GM19025 (cell line): Measurements from ENCODE around the gene STK10.

ENCODE experiments used
- ATAC-seq: cut with Tn5 transposase; IDR thresholded peaks from one replicate; pipeline ENCODE4 v1.9.1; 2021; ENCODE audit warnings: mild to moderate bottlenecking, low read depth, moderate library complexity; ENCODE audit not compliant: unreplicated experiment

The STK10 gene

GRCh38 chr5:172093965-172094364, 94.1 kb downstream of the STK10 start:
- ATAC-seq, result no peak

GRCh38 chr5:172093559-172093958, 94.5 kb downstream of the STK10 start:
- ATAC-seq, result no peak

GRCh38 chr5:172091956-172092732, 95.9 kb downstream of the STK10 start:
- ATAC-seq, result no peak

- ATAC-seq, result no peak
Observed at GRCh38 chr5:172090976-172091547, 97.0 kb downstream of the STK10 start.

GRCh38 chr5:172089298-172090117, 98.5 kb downstream of the STK10 start:
- no peak for ATAC-seq

- no peak for ATAC-seq
Observed at GRCh38 chr5:172088801-172089200, 99.2 kb downstream of the STK10 start.

GRCh38 chr5:172086194-172086975, 101.6 kb downstream of the STK10 start:
- no peak for ATAC-seq

- ATAC-seq, result no peak
Observed at GRCh38 chr5:172085738-172086137, 102.3 kb downstream of the STK10 start.

GRCh38 chr5:172082180-172082579, 105.8 kb downstream of the STK10 start:
- ATAC-seq, result no peak

- no peak for ATAC-seq
Observed at GRCh38 chr5:172079876-172080275, 108.1 kb downstream of the STK10 start.

GRCh38 chr5:172078726-172079345, 109.2 kb downstream of the STK10 start:
- no peak for ATAC-seq

GRCh38 chr5:172077664-172078425, 110.2 kb downstream of the STK10 start:
- no peak for ATAC-seq

GRCh38 chr5:172076761-172077244, 111.2 kb downstream of the STK10 start:
- no peak for ATAC-seq

- ATAC-seq, result no peak
Observed at GRCh38 chr5:172075656-172076055, 112.4 kb downstream of the STK10 start.

GRCh38 chr5:172074896-172075295, 113.1 kb downstream of the STK10 start:
- no peak for ATAC-seq

GRCh38 chr5:172071309-172071875, 116.6 kb downstream of the STK10 start:
- ATAC-seq, result no peak

- ATAC-seq, result no peak
Observed at GRCh38 chr5:172065431-172066065, 122.5 kb downstream of the STK10 start.

- no peak for ATAC-seq
Observed at GRCh38 chr5:172064766-172065165, 123.3 kb downstream of the STK10 start.
